Gastrocnemius medialis (tissue), 4 donors: ENCODE results near the gene CHST11.

Experiments
- POLR2A ChIP-seq, 2 donors: fragments of 450-650 bp; IDR thresholded peaks; one replicate each; pipeline ENCODE4 v1.6.1; 2017; ENCODE audit warnings: antibody characterized with exemption in 2 of 2, mild to moderate bottlenecking in 2 of 2, moderate library complexity in 2 of 2
- TF ChIP-seq, protein P1 (sequence below), 5 experiments: fragments of 450-650 bp in 3 of 5; fragments of 200-600 bp in 2 of 5; sonication (generic) in 2 of 5; IDR thresholded peaks in 4 of 5; conservative IDR thresholded peaks in 1 of 5; 1 replicate in 4 of 5; 2 replicates in 1 of 5; pipeline ENCODE4 v1.5.1; 2016 to 2019; ENCODE audit warnings: antibody characterized with exemption in 5 of 5, mild to moderate bottlenecking in 3 of 5, moderate library complexity in 3 of 5

- TF ChIP-seq, protein P1, sequence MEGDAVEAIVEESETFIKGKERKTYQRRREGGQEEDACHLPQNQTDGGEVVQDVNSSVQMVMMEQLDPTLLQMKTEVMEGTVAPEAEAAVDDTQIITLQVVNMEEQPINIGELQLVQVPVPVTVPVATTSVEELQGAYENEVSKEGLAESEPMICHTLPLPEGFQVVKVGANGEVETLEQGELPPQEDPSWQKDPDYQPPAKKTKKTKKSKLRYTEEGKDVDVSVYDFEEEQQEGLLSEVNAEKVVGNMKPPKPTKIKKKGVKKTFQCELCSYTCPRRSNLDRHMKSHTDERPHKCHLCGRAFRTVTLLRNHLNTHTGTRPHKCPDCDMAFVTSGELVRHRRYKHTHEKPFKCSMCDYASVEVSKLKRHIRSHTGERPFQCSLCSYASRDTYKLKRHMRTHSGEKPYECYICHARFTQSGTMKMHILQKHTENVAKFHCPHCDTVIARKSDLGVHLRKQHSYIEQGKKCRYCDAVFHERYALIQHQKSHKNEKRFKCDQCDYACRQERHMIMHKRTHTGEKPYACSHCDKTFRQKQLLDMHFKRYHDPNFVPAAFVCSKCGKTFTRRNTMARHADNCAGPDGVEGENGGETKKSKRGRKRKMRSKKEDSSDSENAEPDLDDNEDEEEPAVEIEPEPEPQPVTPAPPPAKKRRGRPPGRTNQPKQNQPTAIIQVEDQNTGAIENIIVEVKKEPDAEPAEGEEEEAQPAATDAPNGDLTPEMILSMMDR (IDR thresholded peaks at IDR 0.05 in 4 of 5, conservative IDR thresholded peaks at IDR 0.05 in 1 of 5), result no peak
- no peak for TF ChIP-seq POLR2A (IDR thresholded peaks at IDR 0.05)
Observed at GRCh38 chr12:104801005-104801404, 344.3 kb downstream of the CHST11 start.
